ENCODE data around the gene TXNDC5. TPM values are rescaled to one million over a fixed set of nuclear protein-coding genes. Genes with fewer than 3 reads are reported as not detected.

TXNDC5 gene
- total RNA-seq, 3 donors from 2014 or later: 121 to 131 (median 122) TPM

DNA sequence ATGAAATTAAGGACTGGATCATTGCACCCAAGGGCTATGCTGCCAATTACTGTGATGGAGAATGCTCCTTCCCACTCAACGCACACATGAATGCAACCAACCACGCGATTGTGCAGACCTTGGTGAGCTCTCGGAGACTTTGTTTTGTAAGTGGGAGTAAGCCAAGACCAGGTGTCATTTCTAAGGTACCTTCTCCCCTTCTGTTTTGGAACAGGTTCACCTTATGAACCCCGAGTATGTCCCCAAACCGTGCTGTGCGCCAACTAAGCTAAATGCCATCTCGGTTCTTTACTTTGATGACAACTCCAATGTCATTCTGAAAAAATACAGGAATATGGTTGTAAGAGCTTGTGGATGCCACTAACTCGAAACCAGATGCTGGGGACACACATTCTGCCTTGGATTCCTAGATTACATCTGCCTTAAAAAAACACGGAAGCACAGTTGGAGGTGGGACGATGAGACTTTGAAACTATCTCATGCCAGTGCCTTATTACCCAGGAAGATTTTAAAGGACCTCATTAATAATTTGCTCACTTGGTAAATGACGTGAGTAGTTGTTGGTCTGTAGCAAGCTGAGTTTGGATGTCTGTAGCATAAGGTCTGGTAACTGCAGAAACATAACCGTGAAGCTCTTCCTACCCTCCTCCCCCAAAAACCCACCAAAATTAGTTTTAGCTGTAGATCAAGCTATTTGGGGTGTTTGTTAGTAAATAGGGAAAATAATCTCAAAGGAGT is 30.4 kb downstream of the TXNDC5 start:
- Mint-ChIP-seq H3K36me3 (ENCODE audit: insufficient read depth) (peaks cover 41% of the 10 kb centered on the region), H3K4me3 (no peak overlapping the region), H3K9me3 (no peaks in the 10 kb centered on the region), H3K27me3 (ENCODE audit: low read depth) (no peaks in the 10 kb centered on the region), H3K4me1 (ENCODE audit: low read depth) (no peaks in the 10 kb centered on the region)
- no peak for ATAC-seq
- DNase-seq: no peak

DNA sequence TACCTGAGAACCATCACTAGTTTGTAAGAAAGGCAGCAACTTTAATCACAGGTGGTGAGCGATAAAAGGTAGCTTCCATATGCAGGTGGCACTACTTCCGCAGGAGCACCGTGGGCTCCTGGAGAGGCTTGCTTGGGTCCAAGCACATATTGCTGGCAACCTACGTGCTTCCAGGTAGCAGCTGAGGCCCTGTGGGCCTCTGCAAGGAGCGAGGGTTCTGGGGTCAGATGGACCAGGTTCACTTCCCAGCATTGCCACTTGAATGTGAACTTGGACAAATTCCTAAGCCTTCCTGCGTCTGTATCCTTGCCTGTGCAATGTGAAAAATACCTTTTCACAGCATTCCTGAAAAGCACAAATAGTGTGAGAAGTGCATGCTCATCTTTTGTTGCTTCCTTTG is 31.0 kb downstream of the TXNDC5 start:
- H3K4me1 Mint-ChIP-seq (ENCODE audit: low read depth): no peaks in the 10 kb centered on the region
- DNase-seq: no peak
- no peaks in the 10 kb centered on the region for H3K9me3 Mint-ChIP-seq
- no peak for ATAC-seq
- peaks cover 36% of the 10 kb centered on the region for H3K36me3 Mint-ChIP-seq (ENCODE audit: insufficient read depth)
- H3K27me3 Mint-ChIP-seq (ENCODE audit: low read depth): no peaks in the 10 kb centered on the region
- H3K4me3 Mint-ChIP-seq: no peak overlapping the region

DNA sequence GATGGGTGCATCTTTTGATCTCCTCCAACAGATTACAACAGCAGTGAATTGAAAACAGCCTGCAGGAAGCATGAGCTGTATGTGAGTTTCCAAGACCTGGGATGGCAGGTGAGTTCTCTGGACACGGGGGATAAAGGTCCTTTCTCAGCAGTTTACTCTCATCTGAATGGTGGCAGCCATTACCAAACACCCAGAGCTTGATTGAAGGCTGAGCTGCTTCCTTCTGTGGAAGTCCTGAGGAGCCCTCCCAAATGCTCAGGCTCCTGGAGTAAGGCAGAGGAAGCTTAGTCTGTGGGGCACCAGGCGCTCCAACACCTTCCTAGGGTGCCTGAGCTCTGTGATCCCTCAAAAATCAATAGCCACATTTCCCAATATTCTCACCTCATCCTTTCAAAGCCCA is 31.5 kb downstream of the TXNDC5 start:
- H3K27me3 Mint-ChIP-seq (ENCODE audit: low read depth): no peaks in the 10 kb centered on the region
- H3K36me3 Mint-ChIP-seq (ENCODE audit: insufficient read depth): peaks cover 30% of the 10 kb centered on the region
- H3K9me3 Mint-ChIP-seq: no peaks in the 10 kb centered on the region

DNA sequence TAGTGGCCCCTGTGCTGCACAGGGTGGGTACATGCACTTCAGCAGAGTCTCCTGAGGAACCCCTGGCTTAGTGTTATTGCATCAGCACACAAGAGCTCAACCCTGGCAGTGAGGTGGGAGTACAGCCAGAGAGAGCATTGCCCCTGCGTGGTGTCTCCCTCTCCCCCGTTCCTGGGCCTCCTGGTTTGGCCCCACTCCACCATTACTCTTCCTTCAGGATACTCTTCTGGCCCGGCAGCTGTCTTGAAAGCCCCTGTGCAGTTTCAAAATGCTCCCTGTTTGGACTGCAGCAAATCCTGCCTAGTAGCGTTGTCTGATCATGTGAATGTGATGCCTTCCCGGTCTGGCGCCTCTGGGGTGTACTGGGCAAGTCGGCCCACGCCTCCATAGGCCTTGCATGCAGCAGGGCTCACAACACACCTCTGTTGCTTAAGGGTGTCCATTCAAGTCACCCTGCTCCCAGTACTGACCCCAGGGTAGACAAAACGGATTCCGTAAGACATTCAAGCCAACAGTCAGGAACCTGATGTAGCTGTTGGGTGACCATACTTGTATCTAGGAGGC is 32.1 kb downstream of the TXNDC5 start:
- Mint-ChIP-seq H3K9me3 (peaks cover 4% of the 10 kb centered on the region), H3K36me3 (ENCODE audit: insufficient read depth) (peaks cover 25% of the 10 kb centered on the region), H3K4me3 (no peak overlapping the region), H3K27me3 (ENCODE audit: low read depth) (no peaks in the 10 kb centered on the region), H3K4me1 (ENCODE audit: low read depth) (no peaks in the 10 kb centered on the region)
- ATAC-seq (no peak), DNase-seq (no peak)

More for the DNA sequence above, 31.5 kb downstream of the TXNDC5 start:
- DNase-seq (no peak), ATAC-seq (no peak)
- no peaks in the 10 kb centered on the region for H3K4me1 Mint-ChIP-seq (ENCODE audit: low read depth)
- H3K4me3 Mint-ChIP-seq: no peak overlapping the region

DNA sequence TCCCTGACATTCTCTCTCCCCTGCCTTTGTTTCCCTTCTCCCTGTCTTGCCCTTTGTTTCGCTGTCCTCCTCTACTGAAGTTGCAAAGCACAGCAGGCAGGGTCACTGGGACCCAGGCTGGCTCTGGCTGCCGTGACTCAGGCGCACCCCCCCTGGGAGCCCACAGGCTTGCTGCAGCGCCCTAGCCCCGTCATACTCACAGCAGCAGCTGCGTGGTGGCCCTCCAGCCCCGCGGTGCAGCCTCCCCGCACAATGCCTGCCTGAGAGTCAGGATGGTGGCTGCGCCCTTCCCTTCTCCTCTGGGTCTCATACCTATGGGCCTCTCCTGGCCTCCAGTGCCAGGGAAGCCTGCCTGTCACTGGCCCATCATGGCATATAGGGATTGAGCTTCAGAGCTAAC is 41.7 kb downstream of the TXNDC5 start:
- peaks cover 8% of the 10 kb centered on the region for H3K9me3 Mint-ChIP-seq
- DNase-seq (no peak), ATAC-seq (no peak)
- no peak overlapping the region for H3K4me3 Mint-ChIP-seq
- H3K36me3 Mint-ChIP-seq (ENCODE audit: insufficient read depth): no peaks in the 10 kb centered on the region
- no peaks in the 10 kb centered on the region for H3K4me1 Mint-ChIP-seq (ENCODE audit: low read depth)
- H3K27me3 Mint-ChIP-seq (ENCODE audit: low read depth): peaks cover under 1% of the 10 kb centered on the region

DNA sequence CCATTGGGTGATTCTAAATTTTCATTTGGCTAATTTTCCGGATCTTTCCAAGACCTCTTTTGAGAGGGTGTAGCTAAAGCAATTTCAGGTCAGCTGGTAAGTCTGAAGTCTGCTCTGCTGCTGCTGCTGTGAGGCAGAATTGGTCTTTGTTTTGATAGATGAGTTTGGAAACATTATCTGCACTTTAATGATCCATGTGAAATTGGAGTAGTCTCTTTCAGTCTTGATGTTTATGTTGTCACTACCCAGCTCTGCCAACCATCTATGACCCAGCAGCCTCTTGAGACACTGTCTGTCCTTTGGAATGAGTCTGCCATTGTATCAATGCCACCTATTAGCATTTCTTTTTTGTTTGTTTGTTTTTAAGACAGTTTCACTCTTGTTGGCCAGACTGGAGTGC is 44.1 kb downstream of the TXNDC5 start:
- no peak for ATAC-seq
- Mint-ChIP-seq H3K9me3 (no peaks in the 10 kb centered on the region), H3K27me3 (ENCODE audit: low read depth) (peaks cover 6% of the 10 kb centered on the region), H3K4me1 (ENCODE audit: low read depth) (no peaks in the 10 kb centered on the region), H3K4me3 (no peak overlapping the region), H3K36me3 (ENCODE audit: insufficient read depth) (no peaks in the 10 kb centered on the region)
- no peak for DNase-seq

DNA sequence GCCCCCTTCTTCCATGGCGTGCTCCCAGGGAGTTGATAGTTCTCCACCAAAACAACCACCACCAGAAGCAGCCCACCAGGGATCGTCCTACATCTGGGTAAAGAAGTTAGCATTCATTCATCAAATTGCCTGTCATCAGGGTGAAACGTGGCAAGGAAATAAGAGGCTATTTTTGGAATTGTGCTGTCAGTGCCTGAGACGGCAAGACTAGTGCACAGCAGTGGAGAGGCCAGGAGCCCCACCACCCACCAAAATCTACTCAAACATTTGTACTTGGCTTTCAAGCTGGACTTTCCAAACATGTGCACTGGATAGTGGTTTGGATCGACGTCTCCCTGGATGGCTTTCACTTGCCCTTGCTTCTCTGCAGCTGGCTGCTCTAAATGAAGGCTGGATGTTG is 44.8 kb downstream of the TXNDC5 start:
- peaks cover 6% of the 10 kb centered on the region for H3K27me3 Mint-ChIP-seq (ENCODE audit: low read depth)
- ATAC-seq (no peak), DNase-seq (no peak)
- no peaks in the 10 kb centered on the region for H3K4me1 Mint-ChIP-seq (ENCODE audit: low read depth)
- H3K36me3 Mint-ChIP-seq (ENCODE audit: insufficient read depth): no peaks in the 10 kb centered on the region
- no peaks in the 10 kb centered on the region for H3K9me3 Mint-ChIP-seq
- H3K4me3 Mint-ChIP-seq: no peak overlapping the region

DNA sequence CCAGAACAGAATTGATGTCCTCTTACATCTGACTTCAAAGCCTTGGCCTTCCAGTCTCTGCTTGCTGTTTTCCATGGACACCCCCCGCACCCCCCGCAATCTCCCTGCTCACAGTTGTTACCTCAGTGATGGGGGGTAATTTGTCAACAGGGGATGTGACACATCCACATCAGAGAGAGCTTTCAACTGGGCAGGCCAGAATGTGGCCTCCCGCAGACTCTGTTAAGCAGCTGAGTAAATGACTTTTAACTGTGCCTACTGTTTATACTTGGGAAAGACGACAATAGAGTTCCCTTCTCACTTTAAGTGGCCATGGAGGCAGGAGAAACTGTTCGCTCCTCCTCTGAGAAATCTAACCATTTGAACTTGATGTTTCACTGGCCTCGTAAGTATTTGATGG is 51.0 kb downstream of the TXNDC5 start:
- H3K36me3 Mint-ChIP-seq (ENCODE audit: insufficient read depth): no peaks in the 10 kb centered on the region
- H3K27me3 Mint-ChIP-seq (ENCODE audit: low read depth): peaks cover 10% of the 10 kb centered on the region
- no peak for DNase-seq
- no peaks in the 10 kb centered on the region for H3K9me3 Mint-ChIP-seq
- no peak for ATAC-seq
- no peak overlapping the region for H3K4me3 Mint-ChIP-seq
- no peaks in the 10 kb centered on the region for H3K4me1 Mint-ChIP-seq (ENCODE audit: low read depth)

DNA sequence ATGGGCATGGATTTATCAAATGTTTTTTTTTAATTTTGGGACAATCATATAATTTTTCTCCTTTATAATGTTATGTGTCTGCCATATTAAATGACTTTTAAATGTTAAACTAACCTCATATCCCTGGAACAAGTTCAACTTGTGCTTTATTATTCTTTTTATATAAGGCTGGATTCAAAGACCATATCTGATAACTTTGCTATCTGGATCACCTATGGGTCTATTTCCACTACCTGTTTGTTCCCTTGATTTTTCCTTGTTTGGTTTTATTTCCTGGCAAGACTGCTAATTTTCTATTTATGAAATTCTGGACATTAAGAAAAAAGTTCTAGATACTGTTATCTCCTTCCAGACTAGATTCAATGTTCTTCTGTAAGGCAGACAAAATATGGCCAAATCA is 58.8 kb downstream of the TXNDC5 start:
- H3K4me1 Mint-ChIP-seq (ENCODE audit: low read depth): no peaks in the 10 kb centered on the region
- H3K27me3 Mint-ChIP-seq (ENCODE audit: low read depth): peaks cover 4% of the 10 kb centered on the region
- peaks cover 16% of the 10 kb centered on the region for H3K9me3 Mint-ChIP-seq
- DNase-seq: no peak
- H3K4me3 Mint-ChIP-seq: no peak overlapping the region
- no peak for ATAC-seq
- no peaks in the 10 kb centered on the region for H3K36me3 Mint-ChIP-seq (ENCODE audit: insufficient read depth)

DNA sequence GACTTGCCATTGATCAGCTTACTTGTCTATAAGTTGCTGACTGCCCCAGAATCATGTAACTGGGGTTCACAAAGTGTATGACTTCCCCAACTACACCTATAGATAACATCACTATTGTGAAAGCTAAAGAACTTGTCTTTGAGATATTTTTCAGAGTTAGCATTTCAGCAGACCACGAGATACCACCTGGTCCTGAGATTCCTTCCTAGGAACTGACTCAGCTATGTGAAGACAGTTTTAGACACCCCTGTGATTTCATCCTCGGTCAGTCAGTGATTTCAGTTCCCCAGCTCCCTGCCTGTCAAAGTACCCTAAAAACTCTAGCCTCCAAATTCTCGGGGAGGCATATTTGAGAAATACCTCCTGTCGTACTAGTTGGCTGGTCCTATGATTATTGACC is 62.4 kb downstream of the TXNDC5 start:
- Mint-ChIP-seq H3K27me3 (ENCODE audit: low read depth) (peaks cover 9% of the 10 kb centered on the region), H3K4me1 (ENCODE audit: low read depth) (no peaks in the 10 kb centered on the region), H3K4me3 (no peak overlapping the region), H3K36me3 (ENCODE audit: insufficient read depth) (no peaks in the 10 kb centered on the region), H3K9me3 (peaks cover 15% of the 10 kb centered on the region)
- ATAC-seq: no peak
- DNase-seq: no peak

DNA sequence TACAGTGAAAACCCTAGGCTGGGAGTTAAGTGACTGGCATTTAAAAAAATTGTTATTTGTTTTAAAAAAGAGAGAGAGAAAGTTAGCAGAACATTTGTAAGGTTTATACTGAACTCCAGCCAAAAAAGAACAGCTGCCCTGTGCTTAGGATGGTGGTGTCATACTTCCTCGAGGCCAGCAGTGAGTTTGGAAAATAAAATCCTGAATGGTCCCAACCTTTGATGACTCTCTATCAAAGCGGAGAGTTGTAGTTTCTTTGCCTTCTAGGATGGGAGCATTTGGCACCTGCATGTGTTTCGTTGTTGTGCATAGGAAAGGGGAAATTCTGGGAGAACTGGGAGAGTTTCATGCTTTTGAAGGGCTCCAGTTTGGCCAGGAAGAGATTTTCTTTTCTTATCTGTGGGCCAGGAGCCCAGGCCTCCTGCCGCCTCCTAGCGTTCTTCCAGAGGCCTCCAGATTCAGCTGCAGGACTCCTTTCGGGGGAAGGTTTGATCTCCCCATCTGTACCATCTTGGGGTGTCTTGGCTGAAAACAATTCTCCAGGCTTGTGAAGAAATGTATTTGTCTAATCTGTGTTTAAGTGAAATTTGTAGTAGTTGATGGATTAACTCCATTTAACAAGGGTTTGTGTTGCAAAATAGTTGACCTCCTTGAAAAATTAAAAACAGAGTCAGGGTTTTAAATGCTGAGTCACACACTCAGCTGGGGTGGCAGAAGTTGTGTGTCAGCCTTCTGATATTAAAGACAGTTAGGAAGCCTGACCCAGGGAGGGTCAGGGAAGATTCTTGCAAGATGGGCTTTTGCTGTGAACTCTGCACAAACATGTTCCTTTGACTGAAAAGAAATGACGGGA is 63.4 kb downstream of the TXNDC5 start:
- Mint-ChIP-seq H3K4me3 (no peak overlapping the region), H3K9me3 (peaks cover 8% of the 10 kb centered on the region), H3K36me3 (ENCODE audit: insufficient read depth) (no peaks in the 10 kb centered on the region), H3K27me3 (ENCODE audit: low read depth) (peaks cover 9% of the 10 kb centered on the region), H3K4me1 (ENCODE audit: low read depth) (no peaks in the 10 kb centered on the region)
- ATAC-seq (no peak), DNase-seq (no peak)

DNA sequence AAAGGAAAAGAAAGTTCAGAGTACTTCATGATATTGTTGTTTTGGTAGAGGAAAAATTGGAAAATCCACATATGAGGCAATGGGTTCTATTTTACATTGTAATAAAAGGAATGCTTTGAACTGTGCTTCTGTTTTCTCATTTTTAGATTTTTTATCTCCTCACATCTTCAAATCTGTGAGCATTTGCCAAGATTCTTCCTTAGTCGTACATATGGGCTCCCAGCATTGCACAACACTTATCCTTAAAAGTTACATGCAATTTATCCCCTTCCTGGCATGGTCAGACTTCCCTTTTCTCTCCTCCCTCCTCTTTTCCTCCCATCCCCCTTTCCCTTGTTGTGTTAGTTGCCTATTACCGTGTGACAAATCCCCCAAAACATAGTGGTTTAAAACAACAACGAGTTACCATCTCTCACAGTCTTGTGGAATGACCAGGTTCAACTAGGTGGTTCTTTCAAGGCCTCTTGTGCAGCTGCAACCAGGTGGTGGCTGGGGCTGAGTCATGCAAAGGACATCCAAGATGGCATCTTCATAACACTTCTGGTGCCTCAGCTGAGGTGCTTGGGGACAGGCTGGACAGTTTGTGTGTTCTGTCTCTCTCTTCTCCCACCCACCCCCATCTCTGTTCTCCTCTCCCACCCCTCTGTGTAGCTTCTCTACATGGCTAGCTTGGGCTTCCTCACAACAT is 68.7 kb downstream of the TXNDC5 start:
- no peak for DNase-seq
- ATAC-seq: no peak
- no peaks in the 10 kb centered on the region for H3K4me1 Mint-ChIP-seq (ENCODE audit: low read depth)
- H3K9me3 Mint-ChIP-seq: no peaks in the 10 kb centered on the region
- no peak overlapping the region for H3K4me3 Mint-ChIP-seq
- H3K36me3 Mint-ChIP-seq (ENCODE audit: insufficient read depth): no peaks in the 10 kb centered on the region
- peaks cover 6% of the 10 kb centered on the region for H3K27me3 Mint-ChIP-seq (ENCODE audit: low read depth)

DNA sequence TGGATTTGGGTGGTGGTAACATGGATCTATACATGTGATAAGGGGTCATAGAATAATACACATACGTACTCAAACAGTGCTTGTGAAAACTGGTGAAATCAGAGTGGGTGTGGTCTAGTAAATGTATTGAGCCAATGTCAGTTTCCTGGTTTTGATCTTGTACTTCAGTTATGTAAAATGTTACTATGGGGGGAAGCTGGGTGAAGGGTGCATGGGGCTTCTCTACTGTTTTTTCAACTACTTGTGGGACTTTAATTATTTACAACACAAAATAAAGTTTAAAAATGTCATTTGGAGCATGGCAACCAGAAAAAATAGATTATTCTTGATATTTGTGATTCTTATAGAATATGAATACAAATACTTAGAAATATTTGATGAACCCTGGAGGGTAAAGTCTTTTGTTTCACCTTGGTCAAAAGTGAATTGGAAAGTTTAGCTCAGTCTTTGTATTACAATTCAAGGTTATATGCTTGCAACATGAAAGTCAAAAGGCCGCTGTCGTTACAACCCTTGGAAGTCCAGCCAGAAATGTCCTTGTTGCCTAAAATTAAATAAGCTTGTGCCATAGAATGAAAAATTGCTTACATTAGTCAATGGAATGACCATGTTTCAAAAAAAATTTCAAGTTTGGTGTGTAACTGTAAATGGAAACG is 74.1 kb downstream of the TXNDC5 start:
- Mint-ChIP-seq H3K36me3 (ENCODE audit: insufficient read depth) (no peaks in the 10 kb centered on the region), H3K27me3 (ENCODE audit: low read depth) (peaks cover 2% of the 10 kb centered on the region), H3K9me3 (no peaks in the 10 kb centered on the region), H3K4me3 (no peak overlapping the region), H3K4me1 (ENCODE audit: low read depth) (no peaks in the 10 kb centered on the region)
- ATAC-seq (no peak), DNase-seq (no peak)

DNA sequence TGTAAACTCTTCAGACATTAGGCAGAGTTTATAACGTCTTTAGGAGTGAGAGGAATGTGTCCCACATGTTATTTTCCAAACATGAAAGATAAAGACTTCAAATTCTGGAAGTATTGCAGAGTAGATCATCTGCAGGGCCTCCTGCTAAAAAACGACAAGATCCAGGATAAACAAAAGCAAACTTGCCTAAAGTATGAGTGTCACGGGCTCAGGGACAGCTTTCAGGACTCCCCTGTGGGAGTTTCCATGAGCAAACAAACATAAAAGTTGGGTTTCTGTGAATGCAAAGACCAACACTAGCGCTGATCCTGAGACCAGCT is 76.9 kb downstream of the TXNDC5 start:
- Mint-ChIP-seq H3K4me3 (no peak overlapping the region), H3K27me3 (ENCODE audit: low read depth) (peaks cover 8% of the 10 kb centered on the region), H3K4me1 (ENCODE audit: low read depth) (no peaks in the 10 kb centered on the region), H3K36me3 (ENCODE audit: insufficient read depth) (no peaks in the 10 kb centered on the region), H3K9me3 (peaks cover 9% of the 10 kb centered on the region)
- ATAC-seq: no peak
- DNase-seq: no peak
